DMS153 treated with DMSO at 0.1 percent for 48 hours (cell line): ENCODE measurements around the gene TNKS1BP1.

Experiments
- DNase-seq: peaks from one replicate; lab custom pipeline; 2025; ENCODE audit not compliant: unreplicated experiment; lab: John Stamatoyannopoulos, UW

The TNKS1BP1 gene

GRCh38 chr11:57260937-57261783 is 63.6 kb downstream of the TNKS1BP1 start:
- no peak for DNase-seq

DNA sequence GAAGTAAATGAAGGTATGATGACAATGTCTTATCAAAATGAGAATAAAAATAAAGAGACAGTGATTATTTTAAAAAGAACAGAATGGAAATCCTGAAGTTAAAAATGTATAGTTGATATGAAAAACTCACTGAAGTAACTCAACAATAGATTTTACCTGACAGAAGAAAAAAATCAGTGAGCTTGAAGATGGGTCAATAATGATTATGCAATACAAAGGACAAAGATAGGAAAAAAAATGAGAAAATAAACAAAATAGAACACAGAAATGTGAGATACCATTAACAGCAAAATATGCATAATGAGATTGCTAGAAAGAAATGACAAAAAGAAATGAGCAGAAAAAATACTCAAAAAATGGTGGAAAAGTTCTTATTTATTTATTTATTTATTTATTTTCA is 68.6 kb downstream of the TNKS1BP1 start:
- no peak for DNase-seq

DNA sequence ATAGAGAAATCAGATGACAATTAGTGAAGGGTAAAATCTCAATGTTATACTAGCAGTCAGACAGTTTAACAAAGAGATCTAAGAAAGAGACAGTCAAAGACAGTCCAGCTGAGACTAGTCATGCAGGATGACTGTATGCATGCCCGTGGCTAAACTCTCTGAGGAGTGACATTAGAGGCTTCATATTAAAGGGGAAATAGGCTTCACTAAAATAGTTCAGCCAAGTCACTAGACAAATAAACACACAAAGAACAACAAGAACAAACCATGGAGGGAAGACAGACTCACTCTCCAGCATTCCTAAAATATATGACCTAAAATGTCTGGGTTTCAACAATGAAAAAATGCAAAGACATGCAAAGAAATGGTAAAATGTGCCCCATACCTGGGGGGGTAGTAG is 69.1 kb downstream of the TNKS1BP1 start:
- no peak for DNase-seq

GRCh38 chr11:57254631-57255030 is 70.1 kb downstream of the TNKS1BP1 start:
- no peak for DNase-seq

GRCh38 chr11:57251491-57252104 is 73.2 kb downstream of the TNKS1BP1 start:
- no peak for DNase-seq

DNA sequence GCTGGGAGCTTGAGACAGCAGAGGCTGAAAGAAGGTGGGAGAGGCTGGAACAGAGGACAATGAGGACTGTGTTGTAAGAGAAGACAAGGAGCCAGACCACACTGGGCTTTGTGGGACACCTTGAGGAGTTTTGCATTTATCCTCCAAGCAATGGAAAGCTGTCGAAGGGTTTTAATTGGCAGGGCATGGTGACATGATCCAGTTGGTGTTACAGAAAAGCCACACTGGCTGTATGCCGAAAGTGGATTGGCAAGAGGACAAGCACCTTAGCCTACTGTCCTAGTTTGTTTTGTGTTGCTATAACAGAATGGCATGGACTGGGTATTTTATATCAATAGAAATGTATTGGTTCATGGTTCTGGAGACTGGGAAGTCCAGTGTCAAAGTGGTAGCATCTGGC is 73.7 kb downstream of the TNKS1BP1 start:
- no peak for DNase-seq
